Panc1 (cell line): ENCODE data around the gene UBASH3B. TPM values are rescaled to one million over a fixed set of nuclear protein-coding genes. Genes with fewer than 3 reads are reported as not detected.
A peak's percentile ranks its signal among the peaks of the same experiment; 100 is the strongest.

ENCODE experiments used
- ATAC-seq: fragments of 200-7000 bp; cut with Tn5 transposase; 2 replicates; pipeline ENCODE4 v1.9.1; 2020; ENCODE audit warnings: mild to moderate bottlenecking, moderate library complexity
- BruUV-seq: library from RNA; stranded (reverse); fragments of 400-500 nt; replicated peaks from 2 replicates; lab custom pipeline; 2021; lab: Mats Ljungman, UMichigan
- CTCF ChIA-PET: fragments of 300-600 bp; sonication (Branson Sonifier 250); formaldehyde crosslinking; loops from one replicate; lab custom pipeline; 2022; ENCODE audit warnings: antibody characterized with exemption; lab: Charles Lee
- POLR2A ChIA-PET: fragments of 300-600 bp; sonication (Branson Sonifier 250); formaldehyde crosslinking; loops from one replicate; lab custom pipeline; 2022; ENCODE audit warnings: antibody characterized with exemption; lab: Charles Lee
- DNase-seq: peaks from one replicate; pipeline ENCODE4 v3.0.0-alpha.2; 2010; ENCODE audit warnings: low read depth, low spot score
- H3K27ac ChIP-seq: 2 replicates; pipeline ENCODE4 v1.5.1; 2011; ENCODE audit warnings: mild to moderate bottlenecking, low read length, inconsistent platforms
- H3K27me3 ChIP-seq: fragments of 200-500 bp; sonication (Bioruptor generic); 2 replicates; pipeline ENCODE4 v1.6.0; 2014; ENCODE audit warnings: low read length, inconsistent platforms; ENCODE audit not compliant: control insufficient read depth, insufficient read depth
- H3K36me3 ChIP-seq: fragments of 200-500 bp; sonication (Bioruptor generic); 2 replicates; pipeline ENCODE4 v1.5.1; 2014; ENCODE audit warnings: inconsistent platforms, mild to moderate bottlenecking, low read length, moderate library complexity; ENCODE audit not compliant: control insufficient read depth, insufficient read depth
- H3K4me1 ChIP-seq: 2 replicates; pipeline ENCODE4 v1.5.1; 2011; ENCODE audit warnings: inconsistent platforms, mild to moderate bottlenecking, low read length, moderate library complexity; ENCODE audit not compliant: control insufficient read depth, insufficient read depth
- H3K4me3 ChIP-seq, 2 experiments: 2 replicates each; pipeline ENCODE4 v1.5.1; 2011 to 2012; ENCODE audit warnings: low read depth in 2 of 2, low read length in 2 of 2, mild to moderate bottlenecking in 2 of 2, inconsistent platforms in 1 of 2, moderate library complexity in 1 of 2
- H3K9me3 ChIP-seq: fragments of 200-500 bp; sonication (Bioruptor generic); 2 replicates; pipeline ENCODE4 v1.5.1; 2014; ENCODE audit warnings: low read depth, mild to moderate bottlenecking, inconsistent platforms, low read length, moderate library complexity; ENCODE audit not compliant: control insufficient read depth, insufficient read depth
- CTCF ChIP-seq: fragments of 450-650 bp; IDR thresholded peaks from 2 replicates; pipeline ENCODE4 v1.5.1; 2017; ENCODE audit warnings: mild to moderate bottlenecking
- POLR2AphosphoS5 ChIP-seq: IDR thresholded peaks from 2 replicates; pipeline ENCODE4 v1.6.1; 2012; ENCODE audit warnings: mild to moderate bottlenecking, low read depth, low read length, moderate library complexity
- REST ChIP-seq, 2 experiments: IDR thresholded peaks; 2 replicates each; pipeline ENCODE4 v1.6.1; 2011 to 2012; ENCODE audit warnings: low read depth in 2 of 2, control low read depth in 1 of 2, low read length in 1 of 2, mild to moderate bottlenecking in 1 of 2, moderate library complexity in 1 of 2; ENCODE audit not compliant: insufficient read depth in 1 of 2
- SIN3A ChIP-seq: IDR thresholded peaks from 2 replicates; pipeline ENCODE4 v1.6.1; 2012; ENCODE audit warnings: low read depth, mild to moderate bottlenecking, low read length, moderate library complexity, borderline replicate concordance; ENCODE audit not compliant: insufficient read depth
- TCF7L2 ChIP-seq: IDR thresholded peaks from 2 replicates; pipeline ENCODE4 v1.6.1; 2011; ENCODE audit warnings: mild to moderate bottlenecking, low read depth, low read length, inconsistent platforms
- in situ Hi-C: cut with HindIII; loops from 2 replicates; pipeline ENCODE4 v1.10.0; 2016; ENCODE audit warnings: low sequenced_read_pairs, low pct_unique_long_range_greater_than_20kb
- intact Hi-C: fragments of 100-400 bp; cut with micrococcal nuclease; formaldehyde crosslinking; loops from one replicate; pipeline ENCODE4 v1.10.0; 2022; ENCODE audit not compliant: unreplicated experiment
- total RNA-seq: library from RNA; stranded (reverse); gene quantifications from one replicate; pipeline ENCODE4 v1.2.1, GENCODE V29; 2021; ENCODE audit not compliant: unreplicated experiment

The UBASH3B gene
- total RNA-seq, 1 experiment from 2014 or later: 55.1 TPM

- no peak overlapping the region for H3K27ac ChIP-seq
- H3K4me1 ChIP-seq: no peaks in the 10 kb centered on the region
- H3K9me3 ChIP-seq: no peaks in the 10 kb centered on the region
- no TSS peak for BruUV-seq
- ChIA-PET POLR2A (interaction anchor here (1.0 kb wide), 1 partner anchor 84 kb away, joined by 3 read pairs; no protein-coding TSS in a partner anchor), CTCF (interaction anchor here (0.6 to 1.6 kb wide), 2 partner anchors 10 to 33 kb away, joined by 3 read pairs; no protein-coding TSS in a partner anchor)
- H3K4me3 ChIP-seq: no peak overlapping the region
- DNase-seq (no peak), ATAC-seq (peak; percentile 45; the same call in 1 of the 2 replicates)
- intact Hi-C loops: no loop called here
- H3K27me3 ChIP-seq: no peaks in the 10 kb centered on the region
- in situ Hi-C loops: no loop called here
- no peak for TF ChIP-seq POLR2AphosphoS5
- TF ChIP-seq SIN3A: no peak
- no peak for TF ChIP-seq CTCF
- TF ChIP-seq TCF7L2: no peak
- TF ChIP-seq REST (IDR thresholded peaks at IDR 0.05; ENCODE audit: insufficient read depth in 1 of 2, low read depth in 2 of 2, low read length in 1 of 2): no peak
- no peaks in the 10 kb centered on the region for H3K36me3 ChIP-seq
Measured at GRCh38 chr11:122749005-122749687, 93.6 kb downstream of the UBASH3B start.

GRCh38 chr11:122750049-122750448 lies 94.5 kb downstream of the UBASH3B start:
- Histone ChIP-seq H3K4me3 (no peak overlapping the region), H3K4me1 (no peaks in the 10 kb centered on the region), H3K9me3 (no peaks in the 10 kb centered on the region), H3K27me3 (no peaks in the 10 kb centered on the region), H3K36me3 (no peaks in the 10 kb centered on the region), H3K27ac (no peak overlapping the region)
- no peak for DNase-seq
- no peak for ATAC-seq
- POLR2A ChIA-PET: no interaction called here
- no TSS peak for BruUV-seq
- TF ChIP-seq TCF7L2: no peak
- TF ChIP-seq SIN3A: no peak
- no peak for TF ChIP-seq CTCF
- TF ChIP-seq POLR2AphosphoS5: no peak
- TF ChIP-seq REST (IDR thresholded peaks at IDR 0.05; ENCODE audit: insufficient read depth in 1 of 2, low read depth in 2 of 2, low read length in 1 of 2): no peak
- in situ Hi-C loops (no loop called here), intact Hi-C loops (no loop called here)
- CTCF ChIA-PET: no interaction called here
